Right hindlimb (tissue), 1 donor: Measurements from ENCODE around the gene SYPL1.

Experiments used
- DNase-seq: peaks from one replicate; pipeline ENCODE4 v3.0.0-alpha.2; 2018

The SYPL1 gene

DNA sequence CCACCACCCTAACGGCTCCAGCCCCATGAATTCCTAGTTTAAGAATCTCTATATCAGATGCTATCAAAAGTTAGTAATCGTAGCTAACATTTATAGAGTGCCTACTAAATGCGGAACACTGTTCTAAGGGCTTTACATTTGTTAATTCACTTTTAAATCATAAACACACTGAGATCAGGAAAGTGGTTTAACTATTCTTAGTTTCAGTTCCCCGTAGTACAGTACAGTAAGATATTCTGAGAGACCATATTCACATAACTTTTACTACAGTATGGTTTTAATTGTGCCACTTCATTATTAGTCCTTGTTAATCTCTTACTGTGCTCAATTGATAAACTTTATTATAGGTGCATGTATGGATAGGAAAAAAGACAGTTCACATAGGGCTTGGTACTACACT, 22.5 kb downstream of the SYPL1 start:
- DNase-seq: no peak

DNA sequence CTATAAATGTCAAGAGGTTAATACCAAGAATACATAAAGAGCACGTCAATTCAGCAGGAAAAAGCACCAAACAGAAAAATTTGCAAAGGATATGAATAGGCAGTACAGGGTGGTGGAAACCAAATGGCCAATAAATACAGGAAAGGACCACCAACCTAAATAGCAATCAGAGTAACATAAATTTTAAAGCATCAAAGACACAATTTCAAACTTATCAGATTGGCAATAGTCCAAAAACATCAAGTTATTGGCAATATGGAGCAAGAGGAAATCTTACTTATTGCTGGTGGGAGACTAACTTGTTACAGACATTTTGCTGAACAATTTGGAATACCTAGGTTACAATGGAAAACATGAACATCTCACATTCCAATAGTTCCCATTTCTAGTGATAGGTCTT, 24.1 kb downstream of the SYPL1 start:
- DNase-seq: no peak

DNA sequence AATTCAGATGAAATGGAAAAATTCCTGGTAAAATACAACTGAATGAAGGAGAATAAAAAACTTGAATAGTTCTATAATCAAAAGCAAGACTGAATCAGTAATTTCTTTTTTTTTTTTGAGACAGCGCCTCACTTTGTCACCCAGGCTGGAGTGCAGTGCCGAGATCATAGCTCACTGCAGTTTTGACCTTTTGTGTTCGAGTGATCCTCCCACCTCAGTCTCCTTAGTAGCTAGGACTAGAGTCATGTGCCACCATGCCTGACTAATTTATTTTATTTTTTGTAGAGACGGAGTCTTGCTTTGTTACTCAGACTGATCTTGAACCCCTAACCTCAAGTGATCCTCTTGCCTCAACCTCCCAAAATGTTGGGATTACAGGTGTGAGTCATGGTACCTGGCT, 26.1 kb downstream of the SYPL1 start:
- DNase-seq: no peak

DNA sequence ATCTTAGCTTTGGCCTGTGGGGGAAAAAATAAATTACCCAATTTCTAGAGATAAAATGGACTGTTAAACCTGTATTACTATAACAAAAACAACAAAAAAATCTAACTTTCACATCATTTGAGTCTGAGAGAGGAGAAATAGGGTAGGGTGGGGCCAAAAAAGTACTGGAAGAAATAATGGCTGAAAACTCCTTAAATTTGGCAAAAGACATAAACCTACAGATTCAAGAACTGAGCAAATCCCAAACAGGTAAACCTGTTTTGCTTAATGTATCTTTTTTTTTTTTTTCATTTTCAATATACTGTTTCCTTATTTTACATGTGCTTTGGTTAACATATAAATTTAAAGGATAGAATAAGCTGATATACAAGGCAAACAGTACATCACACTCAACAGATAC, 27.1 kb downstream of the SYPL1 start:
- DNase-seq: no peak

DNA sequence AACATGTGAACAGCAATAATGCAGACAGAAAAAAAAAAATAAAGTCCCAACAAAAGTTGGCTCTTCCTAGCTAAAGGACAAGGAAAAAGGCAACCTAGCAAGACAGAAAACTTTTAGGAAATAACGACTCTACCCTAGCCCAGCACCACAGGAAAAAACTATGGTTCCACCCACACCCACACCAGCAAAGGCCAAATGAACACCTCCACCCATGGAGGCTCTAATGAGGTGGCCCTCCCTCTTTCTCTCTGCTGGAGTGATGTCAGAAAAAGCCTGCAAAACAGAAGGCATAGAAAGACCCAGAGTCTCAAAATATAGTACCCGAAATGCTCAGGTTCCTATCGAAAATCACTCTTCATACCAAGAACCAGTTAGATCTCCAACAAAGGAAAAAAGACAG, 28.4 kb downstream of the SYPL1 start:
- no peak for DNase-seq

DNA sequence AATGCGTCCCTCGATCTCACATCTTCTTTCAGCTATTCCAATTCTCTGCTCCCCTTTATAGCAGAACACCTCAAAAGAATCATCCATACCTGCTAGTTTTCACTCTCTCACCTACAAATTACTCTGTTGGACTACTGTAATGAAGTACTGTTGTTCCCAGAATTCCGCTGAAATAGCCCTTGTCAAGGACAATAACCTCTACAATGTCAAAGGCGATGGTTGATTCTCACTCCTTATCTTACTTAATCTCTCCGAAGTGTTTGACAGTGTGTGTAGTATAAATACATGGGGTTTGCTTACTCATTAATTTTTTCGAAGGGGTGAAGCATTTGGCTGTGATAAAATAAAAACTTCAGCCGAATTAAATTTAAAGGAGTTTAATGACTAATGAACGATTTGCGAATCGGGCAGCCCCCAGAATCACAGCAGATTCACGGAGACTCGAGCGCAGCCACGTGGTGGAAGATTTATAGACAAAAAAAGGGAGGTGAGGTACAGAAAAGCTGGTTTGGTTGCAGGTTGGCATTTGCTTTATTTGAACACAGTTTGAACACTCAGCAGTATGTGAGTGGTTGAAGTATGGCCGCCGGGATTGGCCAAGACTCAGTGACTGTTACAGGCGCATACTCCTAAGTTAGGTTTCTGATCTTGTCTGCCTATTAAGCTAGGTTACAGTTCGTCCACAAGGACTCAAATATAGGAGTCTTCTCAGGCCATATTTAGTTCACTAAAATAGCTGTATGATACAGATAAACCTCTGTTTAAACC, 29.8 kb downstream of the SYPL1 start:
- no peak for DNase-seq

DNA sequence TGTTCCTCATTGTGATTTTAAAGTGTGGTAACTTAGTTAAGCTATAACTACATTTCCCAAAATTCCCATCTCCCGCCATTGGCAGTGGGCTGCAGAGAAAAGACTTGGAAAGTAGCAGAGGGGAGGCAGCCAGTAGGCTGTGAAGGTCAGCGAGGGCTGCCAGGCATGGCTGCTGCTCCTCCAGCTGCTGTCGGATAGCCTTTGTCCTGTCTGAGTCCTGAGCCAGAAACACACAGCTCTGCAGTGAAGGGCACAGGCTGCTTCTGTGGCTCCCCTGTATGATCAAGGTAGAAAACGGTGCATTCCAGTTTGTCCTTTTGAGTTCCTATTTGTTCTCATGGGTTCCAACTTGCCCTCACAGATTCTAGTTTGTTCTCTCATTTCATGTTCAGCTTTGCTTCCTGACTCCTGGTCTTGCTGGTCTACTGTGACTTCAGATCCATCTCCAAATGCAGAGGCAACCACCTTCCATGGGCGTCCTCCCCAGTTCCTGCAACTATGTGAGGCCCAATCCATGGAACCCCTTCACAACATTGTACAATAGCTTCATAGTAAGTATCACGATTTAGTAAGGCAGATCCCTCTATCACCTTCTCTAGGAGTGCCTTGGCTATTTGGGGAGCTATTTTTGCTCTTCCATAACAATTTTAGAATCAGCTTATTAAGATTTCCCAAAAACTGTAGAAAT, 31.7 kb downstream of the SYPL1 start:
- no peak for DNase-seq

DNA sequence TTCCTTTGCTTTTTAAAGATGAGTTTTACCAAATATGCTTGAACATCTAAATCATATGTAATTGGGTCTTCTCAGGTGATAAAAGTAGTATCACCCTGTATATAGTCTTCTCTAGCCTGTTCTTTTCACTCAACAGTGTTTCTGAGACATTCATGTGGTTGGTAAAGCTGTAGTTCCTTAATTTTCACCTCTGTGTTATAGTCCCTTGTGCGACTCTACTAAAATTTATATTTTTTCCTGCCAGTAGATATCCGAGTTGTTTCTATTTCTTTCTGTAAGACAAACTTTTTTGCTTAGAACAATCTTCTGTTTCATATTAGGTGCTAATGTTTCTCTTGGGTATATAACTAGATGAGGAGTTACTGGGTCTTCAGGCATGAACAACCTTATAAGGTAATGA, 35.6 kb downstream of the SYPL1 start:
- DNase-seq: no peak

DNA sequence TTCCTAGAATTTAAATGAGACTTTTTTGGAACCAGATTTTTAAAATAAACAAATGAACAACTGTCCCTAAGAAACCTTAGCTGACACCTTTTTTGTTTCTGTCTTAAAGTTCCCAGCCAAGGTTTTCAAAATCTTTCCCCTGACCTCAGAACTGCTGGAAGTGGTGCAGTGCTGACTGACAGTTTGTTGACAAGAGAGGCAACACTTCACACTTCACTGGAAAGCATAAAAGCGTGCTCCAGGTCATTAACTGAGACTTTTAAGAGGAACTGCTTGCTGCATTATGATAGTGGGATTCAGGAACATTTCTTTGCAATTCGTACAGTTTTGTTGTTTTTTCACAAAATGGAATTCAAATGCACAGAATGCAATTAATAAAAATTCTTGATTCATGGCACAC, 36.2 kb downstream of the SYPL1 start:
- DNase-seq: no peak

DNA sequence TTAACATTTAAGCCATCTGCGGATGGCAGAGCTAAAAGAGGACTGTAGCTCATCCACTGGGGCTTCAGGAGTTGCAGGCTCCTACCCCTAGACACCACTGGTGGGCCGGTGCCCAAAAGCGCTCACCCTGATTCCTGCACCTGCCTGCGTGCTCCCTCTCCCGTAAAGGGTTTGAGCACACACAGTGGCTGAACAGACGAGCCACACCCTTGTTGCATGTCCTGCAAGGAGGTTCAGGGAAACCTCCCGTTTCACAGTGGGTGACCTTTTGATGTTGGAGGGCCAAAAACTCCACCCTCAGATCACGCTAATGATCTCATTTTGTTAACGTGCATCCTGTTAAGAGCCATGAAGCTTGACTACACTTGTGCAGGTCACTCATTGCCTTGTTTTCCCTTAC, 37.9 kb downstream of the SYPL1 start:
- DNase-seq: no peak

DNA sequence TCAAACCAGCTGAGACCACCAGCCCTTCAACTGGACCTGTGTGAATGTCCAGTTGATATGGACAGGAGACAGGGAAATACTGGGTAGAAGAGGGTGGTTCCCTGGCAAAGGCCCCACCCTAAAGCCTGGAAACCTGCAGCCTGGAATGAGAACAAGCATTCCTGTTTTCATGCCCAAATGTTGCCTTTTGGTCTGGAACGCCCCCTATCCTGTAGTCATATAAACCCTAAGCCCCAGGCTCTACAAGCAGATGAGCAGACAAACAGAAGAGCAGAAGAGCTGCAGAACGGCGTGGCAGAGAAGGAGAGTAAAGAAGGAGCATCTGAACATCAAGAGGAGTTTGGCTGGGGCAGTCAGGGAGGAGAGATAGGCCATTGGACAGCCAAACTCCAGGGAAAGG, 38.4 kb downstream of the SYPL1 start:
- DNase-seq: no peak

DNA sequence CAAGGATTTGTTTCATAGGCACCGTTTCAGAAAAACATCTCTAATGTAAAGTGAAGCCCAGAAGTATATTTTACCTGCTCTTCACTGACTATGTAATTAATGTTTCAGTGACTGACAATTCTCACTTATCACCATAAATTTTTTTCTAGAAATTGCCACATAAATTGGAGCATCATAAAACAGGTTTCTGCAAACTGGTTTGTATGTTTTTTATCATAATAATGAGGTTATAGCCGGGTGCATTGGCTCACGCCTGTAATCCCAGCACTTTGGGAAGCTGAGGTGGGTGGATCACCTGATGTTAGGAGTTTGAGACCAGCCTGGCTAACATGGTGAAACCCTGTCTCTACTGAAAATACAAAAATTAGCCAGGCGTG, 39.4 kb downstream of the SYPL1 start:
- DNase-seq: no peak

DNA sequence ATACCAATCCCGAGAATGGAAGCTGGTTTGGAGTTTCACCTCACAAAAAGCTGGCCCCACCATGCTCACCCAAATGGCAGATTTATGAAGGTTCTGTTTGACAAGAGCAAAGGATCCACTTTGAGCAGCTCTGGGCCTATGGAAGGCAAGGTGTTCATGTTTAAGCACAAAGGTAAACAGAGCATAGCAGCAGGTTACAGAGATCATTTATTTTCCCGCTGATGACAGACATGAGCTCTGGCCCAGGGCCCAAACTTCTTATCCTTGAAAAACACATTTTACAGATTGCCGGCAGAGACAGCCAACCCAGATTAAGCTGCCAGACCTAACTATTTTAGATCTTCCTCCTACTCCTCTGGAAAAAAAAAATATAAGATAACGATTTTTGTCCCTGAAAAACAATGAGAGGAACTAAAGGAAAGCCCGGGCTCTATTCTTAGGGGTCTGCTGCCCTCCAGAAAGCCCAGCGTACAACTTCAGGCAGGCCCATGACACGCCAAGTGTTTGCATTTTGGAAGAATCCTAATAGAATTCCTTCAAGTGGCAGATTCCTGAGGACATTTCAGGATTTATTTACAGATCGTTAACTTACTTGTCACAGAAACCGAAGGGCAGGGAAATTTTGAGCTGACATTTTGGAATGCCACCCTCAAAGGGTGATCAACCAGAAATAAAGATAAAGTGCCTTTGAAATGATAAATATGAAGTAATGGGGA, 40.0 kb downstream of the SYPL1 start:
- DNase-seq: no peak

DNA sequence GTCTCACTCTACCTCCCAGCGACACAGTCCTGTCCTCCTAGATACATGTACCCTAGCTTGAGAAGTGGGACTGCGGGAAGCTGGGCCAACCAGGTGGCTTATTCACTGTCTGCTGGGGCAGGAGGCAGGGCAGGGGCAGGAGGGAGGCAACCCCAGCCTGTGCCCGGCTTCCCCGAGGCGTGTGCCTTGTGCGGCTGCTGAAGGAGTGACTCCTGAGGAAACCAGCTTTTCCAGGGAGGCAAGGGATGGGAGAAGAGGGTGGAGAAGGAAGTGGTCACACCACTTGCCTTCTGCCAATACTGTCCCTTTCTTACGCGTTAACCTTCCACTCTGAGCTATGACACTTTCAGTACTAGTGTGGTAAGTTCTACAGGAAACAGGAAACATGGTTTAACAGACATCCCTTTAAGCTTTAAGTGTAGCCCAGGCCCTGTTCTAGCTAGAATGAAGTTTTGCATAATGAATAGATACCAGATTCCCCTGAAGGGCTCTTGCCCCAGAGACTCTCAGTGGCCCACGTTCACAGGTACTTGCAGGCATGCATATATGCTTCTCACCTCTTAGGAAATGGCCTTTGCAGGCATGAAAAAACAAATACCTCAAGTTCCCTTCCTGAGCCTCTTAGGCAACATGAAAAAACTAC, 40.6 kb downstream of the SYPL1 start:
- no peak for DNase-seq

DNA sequence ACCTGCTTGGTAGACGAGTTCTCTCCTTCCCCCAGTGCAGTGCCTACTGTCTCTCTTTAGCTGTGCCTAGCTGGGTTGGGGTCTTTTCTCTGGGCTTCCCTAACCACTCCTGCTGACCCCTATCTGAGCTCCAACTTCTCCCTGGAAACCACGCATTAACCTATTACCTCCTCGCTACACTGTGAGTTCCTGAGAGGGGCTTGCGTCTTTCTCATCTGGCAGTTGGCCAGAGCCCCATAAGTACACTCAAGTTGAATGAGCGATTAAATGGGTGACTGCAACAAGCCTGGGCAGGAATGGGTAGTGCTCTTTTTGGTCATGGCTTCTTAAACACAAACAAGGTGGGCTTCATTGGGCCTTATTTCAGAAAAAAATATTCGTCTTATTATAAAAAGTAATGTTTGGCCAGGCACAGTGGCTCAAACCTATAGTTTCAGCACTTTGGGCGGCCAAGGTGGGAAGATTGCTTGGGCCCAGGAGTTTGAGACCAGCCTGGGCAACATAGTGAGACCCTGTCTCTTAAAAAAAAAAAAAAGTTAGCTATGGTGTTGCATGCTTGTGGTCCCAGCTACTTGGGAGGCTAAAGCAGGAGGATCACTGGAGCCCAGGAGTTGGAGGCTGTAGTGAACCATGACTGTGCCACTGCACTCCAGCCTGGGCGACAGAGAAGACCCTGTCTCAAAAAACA, 41.4 kb downstream of the SYPL1 start:
- no peak for DNase-seq

DNA sequence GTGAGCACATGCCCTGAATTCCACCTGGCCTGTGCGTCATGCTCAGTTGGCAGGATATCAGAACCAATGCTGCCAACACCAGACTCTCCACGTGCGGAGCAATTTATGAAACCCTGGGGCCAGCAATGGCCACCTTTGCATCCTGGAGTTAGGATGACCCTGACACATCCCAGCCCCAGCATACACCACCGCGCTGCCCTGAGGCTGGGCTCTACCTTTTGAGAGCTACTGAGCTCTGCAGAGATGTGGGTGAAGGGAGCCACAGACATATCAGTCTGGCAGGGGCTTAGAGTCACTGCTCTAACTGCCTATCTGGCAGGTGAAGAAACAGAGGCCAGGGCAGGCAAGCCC, 41.9 kb downstream of the SYPL1 start:
- no peak for DNase-seq

DNA sequence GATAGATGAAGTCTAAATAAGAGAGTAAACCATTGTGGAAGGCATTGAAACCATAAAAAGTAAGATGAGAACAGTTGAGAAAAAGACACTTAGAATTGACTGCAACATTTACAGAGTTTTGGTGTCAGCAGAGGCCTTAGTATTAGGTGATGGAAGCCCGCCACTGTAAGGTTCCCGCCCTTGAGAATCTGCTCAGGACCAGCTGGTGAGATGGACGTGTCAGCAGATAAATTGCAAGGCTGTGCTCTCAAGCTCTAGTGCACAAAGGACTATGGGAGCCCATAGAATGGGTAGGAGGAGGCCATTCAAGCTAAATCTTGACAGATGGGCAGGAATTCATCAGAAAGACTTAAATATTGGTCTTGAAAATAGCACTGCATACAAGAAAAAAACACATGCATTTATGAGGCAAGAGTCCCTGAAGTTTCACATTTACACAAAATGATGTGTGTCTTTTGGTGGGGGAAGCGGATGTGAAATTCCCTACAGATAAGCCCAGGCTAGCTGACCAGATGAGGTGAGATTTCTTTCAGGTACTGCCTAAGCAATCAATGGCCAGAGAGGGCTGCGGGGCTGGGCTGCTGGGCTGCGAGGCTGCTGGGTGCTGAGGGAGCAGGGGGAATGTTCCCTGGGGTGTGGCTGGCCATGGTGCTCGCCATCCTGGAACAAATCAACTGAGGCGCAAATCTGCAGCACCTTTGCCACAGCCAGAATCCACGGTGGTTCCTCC, 42.5 kb downstream of the SYPL1 start:
- no peak for DNase-seq

DNA sequence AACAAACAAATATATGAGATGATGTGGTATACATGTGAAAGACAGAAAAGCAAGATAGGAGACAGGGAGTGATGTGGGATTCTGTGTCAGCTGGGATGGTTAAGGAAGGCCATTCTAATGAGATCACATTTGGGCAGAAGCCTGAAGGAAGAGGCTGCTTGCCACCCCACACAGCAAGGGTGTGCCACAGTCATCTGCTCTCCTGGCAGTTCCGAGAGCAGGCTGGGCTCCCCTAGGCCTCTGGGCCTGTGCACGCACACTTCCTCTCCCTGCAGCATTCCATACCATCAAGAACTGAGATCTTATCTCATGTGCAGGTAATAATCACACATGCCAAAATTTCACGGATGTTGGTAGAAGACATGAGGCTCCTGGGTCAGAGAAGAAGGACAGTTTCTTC, 43.1 kb downstream of the SYPL1 start:
- no peak for DNase-seq

DNA sequence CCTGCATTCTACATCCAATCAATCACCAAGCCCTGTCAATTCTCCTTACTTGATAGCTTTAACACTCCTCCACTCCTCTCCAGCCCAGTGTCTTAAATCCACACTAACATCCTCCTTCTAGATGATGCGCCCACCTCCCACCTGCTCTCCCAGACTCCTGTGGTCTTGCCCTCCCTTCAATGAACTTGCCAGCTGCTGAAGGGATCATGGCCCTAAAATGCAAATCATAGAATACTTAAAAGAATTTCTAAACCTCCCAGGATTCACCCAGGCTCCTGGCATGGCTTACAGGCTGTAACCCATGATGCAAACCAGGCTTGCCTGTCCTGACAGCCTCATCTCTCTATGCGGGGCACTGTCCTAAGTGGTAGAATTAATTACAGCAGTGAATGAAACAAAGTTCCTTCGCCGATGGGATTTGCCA, 43.6 kb downstream of the SYPL1 start:
- DNase-seq: no peak

DNA sequence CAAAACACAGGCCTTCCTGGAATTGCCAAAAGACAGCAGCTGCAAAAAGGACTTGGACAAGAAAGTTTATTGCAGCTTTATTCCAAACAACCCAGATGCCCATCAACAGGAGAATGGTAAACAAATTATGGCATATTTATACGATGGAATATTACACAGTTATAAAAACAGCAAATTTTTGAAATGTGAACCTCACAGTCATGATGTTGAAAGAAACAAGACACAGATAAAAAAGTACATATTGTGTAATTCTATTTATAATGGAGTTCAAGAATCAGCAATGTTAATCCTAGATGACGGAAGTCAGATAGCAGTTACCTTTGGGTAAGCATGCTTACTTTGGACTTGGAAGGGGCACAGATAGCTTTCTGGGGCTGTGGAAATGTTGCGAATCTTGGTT, 44.4 kb downstream of the SYPL1 start:
- DNase-seq: no peak

DNA sequence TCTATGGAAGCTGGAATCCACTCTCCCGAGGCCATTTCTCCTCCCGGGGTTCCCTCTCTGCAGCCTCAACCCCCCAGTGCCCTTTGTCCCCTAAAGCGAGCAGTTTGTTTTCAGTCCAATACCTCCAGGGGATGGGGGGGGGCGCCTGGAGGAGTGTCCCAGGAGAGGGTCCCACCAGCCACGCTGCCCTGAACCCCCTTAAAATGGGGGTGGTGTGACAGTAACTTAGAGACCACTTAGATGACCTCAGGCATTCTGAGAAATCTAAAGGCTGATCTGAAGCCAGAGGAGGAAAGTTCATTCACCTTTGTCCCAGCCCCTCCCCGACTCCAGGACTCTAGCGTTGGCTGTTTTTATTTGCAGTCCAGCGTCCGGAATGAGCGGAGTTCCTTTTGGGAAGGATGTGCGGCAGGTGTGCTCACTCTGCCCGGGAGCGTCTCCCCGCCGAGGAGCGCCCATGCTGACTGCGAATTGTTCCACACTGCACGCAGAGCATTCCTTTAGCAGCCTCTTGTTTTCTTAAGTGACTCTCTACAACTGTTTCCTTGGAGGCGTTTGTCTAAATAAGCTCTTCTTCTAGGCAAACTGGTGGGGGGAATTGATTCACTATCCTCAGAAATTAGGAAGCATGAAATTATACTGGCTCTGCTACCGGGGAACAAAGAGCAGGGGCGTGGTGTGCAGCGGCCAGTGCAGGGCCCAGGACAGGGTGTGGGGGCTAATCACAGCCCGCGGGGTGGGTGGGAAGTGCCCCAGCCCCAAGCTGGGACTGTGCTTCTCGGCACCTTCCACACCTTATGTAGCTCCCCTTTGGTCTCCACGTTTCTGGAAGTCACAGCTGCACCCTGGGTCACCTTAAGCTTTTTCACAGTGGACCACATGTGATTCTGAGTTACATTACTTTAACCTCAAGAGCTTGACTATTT, 46.3 kb downstream of the SYPL1 start:
- DNase-seq: no peak
